GM12801 (cell line): ENCODE data around the gene PPARA.

Experiments
- TF ChIP-seq, protein P1 (sequence below): IDR thresholded peaks from one replicate; pipeline ENCODE4 v1.5.1; 2011; ENCODE audit warnings: control low read depth; ENCODE audit not compliant: insufficient read length; ENCODE audit errors: extremely low read depth

PPARA gene

DNA sequence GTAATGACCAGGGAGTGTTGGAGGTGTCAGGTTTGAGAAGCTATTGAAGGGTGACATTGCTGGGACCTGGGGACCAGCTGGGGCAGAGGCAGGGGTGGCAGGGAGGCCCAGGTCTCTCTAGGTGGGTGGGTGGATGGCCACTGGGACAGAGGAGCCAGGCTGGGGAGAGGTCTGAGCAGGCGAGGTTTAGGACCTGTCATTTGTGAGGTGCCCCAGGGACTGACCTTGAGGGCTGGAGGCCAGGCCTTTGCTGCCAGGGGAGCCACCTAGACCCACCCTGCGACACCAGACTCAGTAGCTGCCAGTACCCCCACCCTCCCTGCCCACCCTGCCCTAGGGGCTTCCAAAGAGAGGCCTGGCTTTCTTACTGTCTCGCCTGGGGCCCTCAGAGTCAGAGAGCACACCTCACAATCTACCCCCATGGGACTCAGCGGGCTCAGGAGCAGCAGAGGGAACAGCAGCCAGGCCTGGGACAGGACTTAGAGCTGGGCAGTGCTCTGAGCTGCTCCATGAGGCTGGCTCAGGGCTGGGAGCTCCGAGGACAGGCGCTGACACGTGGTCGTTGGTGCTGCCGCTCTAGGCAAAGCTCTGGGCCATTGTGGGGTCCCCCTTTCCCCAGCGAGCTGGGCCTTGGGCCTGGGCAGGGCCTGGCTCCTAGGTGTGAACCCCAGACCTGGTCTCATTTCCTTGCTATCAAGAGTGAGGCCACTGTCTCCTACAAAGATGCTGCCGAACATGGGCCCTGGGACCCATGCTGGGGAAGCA lies 28.6 kb upstream of the PPARA start:
- TF ChIP-seq, protein P1, sequence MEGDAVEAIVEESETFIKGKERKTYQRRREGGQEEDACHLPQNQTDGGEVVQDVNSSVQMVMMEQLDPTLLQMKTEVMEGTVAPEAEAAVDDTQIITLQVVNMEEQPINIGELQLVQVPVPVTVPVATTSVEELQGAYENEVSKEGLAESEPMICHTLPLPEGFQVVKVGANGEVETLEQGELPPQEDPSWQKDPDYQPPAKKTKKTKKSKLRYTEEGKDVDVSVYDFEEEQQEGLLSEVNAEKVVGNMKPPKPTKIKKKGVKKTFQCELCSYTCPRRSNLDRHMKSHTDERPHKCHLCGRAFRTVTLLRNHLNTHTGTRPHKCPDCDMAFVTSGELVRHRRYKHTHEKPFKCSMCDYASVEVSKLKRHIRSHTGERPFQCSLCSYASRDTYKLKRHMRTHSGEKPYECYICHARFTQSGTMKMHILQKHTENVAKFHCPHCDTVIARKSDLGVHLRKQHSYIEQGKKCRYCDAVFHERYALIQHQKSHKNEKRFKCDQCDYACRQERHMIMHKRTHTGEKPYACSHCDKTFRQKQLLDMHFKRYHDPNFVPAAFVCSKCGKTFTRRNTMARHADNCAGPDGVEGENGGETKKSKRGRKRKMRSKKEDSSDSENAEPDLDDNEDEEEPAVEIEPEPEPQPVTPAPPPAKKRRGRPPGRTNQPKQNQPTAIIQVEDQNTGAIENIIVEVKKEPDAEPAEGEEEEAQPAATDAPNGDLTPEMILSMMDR: no peak

DNA sequence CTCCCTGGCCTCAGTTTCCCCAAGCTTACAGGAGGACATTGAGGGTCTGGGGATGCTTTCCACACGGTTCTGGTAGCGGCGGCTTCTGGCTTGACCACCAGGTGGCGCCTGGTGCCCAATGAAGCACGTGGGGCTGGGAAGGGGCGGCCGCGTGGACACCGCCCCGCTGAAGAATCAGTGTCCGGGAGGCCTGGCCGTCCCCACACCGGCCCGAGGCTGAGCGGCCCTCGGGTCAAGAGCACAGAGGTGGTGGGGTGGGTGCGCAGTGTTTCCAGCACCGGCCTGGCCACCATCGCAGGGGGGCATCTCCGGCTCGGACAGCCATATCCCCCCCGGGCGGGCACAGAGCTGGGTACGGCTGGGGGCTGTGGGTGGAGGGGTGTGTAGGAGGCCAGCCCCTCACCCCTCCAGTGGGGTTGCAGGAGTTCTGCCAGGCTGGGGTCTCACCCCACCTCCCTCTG lies 27.8 kb upstream of the PPARA start:
- TF ChIP-seq, protein P1: no peak

DNA sequence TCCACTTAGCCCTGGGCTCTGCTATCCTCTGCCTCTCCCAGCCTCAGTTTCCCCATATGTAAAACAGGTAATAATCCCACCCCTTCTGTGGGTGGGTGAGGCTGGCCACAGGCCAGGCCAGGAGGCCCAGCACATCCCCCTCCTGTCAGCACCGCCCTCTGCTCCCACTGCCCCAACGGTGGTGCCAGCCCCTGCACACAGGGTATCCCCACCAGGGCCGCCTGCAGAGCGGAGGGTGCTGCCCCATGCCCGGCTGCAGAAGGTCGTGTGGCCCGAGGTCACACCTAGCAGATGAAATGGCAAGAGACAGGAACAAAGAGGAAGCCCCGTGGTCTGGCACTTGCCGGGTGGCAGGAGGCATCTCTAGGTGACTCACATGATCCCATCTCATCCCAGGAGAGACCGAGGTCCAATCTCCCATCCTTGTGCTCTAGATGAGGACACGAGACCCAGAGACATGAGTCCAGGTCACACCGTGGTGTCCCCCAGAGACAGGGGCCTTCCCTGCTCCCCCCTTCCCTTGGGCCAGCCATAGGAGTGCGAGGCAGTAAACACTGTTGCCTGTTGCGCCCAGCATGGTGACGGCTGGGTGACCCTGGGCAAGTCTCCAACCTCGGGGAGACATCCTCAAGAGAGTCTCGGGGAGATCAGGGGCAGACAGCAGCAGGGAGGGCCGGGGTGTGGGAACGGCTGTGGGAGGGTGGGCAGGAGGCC lies 27.2 kb upstream of the PPARA start:
- TF ChIP-seq, protein P1: no peak

DNA sequence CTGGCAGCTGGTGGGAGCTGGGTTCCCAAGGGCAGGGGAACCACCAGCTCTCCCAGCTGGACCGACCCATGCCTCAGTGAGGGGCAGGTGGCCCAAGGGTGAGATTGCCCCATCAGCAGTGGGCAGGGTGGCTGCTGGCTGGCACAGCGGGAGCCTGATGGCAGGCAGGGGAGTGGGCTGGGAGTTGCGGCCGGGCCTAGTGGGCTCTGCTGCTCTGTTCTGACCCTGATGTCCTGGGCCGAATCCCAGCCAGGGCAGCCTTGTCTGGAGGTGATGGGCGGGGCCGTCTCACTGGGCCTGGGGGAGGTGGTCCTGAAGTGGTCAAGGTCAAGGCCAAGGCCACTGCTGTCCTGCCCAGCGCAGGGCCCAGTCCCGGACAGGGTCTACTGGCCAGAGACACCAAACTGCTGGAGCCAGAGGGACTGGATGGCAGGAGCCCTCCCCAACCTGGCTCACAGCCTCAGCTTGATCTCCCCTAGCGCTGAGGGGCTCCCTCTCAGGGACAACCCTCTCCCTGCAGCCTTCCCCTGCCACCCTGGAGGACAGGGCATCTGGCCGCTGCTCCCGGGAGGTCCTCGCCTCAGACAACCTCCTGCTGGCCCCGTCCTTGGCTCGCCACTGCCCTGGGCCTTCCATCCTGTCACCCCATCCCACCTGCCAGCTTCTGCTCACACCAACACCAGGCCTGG lies 26.5 kb upstream of the PPARA start:
- TF ChIP-seq, protein P1: no peak

DNA sequence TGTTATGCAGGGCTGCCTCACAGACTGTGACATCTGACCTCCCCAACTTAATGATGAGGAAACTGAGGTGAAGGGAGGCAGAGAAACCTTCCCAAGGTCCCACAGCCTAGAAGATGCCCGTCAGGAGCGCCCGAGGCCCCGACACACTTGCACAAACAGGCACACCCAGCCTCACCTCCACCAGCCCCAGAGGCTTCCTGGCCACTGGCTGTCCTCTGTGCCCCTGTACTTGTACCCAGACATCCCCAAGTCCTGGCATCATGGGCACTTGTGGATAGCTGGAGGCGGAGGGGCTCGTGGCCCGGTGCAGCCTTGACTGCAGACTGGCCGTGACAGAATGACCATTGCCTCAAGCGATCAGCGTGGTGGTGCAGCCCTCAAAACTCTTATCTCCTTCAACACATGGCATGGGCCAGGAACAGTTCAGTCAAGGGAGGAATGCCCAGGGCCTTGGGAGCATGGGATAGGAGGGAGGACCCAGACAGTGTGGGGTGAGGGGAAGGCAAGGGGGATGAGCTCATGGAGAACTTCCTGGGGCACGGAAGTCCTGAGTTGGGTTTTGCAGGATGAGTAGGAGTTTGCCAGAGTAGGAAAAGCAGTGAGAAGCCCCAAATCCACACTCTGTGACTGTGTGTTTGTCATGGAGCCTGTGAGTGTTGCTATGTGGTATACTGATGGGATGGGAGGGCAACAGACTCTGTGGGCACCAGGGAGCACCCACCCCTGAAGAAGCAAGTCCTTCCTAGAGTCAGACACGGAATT lies 25.8 kb upstream of the PPARA start:
- TF ChIP-seq, protein P1: no peak

DNA sequence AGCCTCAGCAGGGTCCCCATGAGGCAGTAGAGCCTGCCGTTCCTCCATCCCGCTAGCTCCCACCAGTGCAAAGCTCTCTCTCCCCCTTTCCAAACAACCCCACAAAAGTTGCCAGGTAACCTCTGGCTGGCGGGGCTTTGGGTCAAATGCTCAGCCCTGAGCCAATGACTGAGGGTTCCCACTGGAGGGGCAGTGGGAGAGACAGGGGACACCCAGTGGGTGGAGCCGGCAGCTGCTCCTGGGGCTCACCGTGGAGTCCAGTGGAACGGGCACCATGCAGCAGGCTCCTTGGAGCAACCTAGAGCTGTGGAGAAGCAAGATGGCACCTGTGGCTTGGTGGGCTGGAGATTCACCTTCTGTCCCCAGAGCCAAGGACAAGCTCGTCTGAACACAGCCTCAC lies 25.0 kb upstream of the PPARA start:
- TF ChIP-seq, protein P1: no peak
